NT2/D1 (cell line): ENCODE data around the gene LARP4B.

Experiments
- SUZ12 ChIP-seq: IDR thresholded peaks from 2 replicates; pipeline ENCODE4 v1.6.1; 2011; ENCODE audit not compliant: insufficient read length, insufficient read depth; ENCODE audit errors: extremely low read depth
- YY1 ChIP-seq: IDR thresholded peaks from 2 replicates; pipeline ENCODE4 v1.6.1; 2011; ENCODE audit not compliant: insufficient read length, insufficient read depth
- ZNF274 ChIP-seq: IDR thresholded peaks from 2 replicates; pipeline ENCODE4 v1.6.1; 2011; ENCODE audit warnings: mild to moderate bottlenecking, low read depth, low read length

- TF ChIP-seq ZNF274: no peak
- TF ChIP-seq YY1: no peak
- TF ChIP-seq SUZ12: no peak
Observed at GRCh38 chr10:958856-959255, 27.4 kb upstream of the LARP4B start.
